Endothelial cell of umbilical vein (primary cell): ENCODE measurements around the gene NR0B1. TPM values are rescaled to one million over a fixed set of nuclear protein-coding genes. Genes with fewer than 3 reads are reported as not detected.

Experiments used
- BruUV-seq: library from RNA; stranded (reverse); fragments of 400-500 nt; replicated peaks from 2 replicates; lab custom pipeline; 2021; lab: Mats Ljungman, UMichigan
- CTCF ChIA-PET: fragments of 300-600, 350-600 bp; sonication (Branson Sonifier 250); formaldehyde crosslinking; loops from one replicate; lab custom pipeline; 2021; ENCODE audit warnings: antibody characterized with exemption, inconsistent platforms; lab: Charles Lee
- POLR2A ChIA-PET: fragments of 300-600, 350-600 bp; sonication (Branson Sonifier 250); formaldehyde crosslinking; loops from one replicate; lab custom pipeline; 2021; ENCODE audit warnings: antibody characterized with exemption, inconsistent platforms; lab: Charles Lee
- DNase-seq: peaks from one replicate; pipeline ENCODE4 v3.0.0-alpha.2; 2011; ENCODE audit warnings: low read depth, low spot score
- FAIRE-seq: peaks from 2 replicates; lab custom pipeline; 2011; peaks lifted over from hg19 to GRCh38; lab: Jason Lieb, UNC
- H2AFZ ChIP-seq: 2 replicates; pipeline ENCODE4 v1.6.0; 2012; ENCODE audit warnings: low read depth, low read length, control low read depth, inconsistent platforms
- H3K27ac ChIP-seq: 2 replicates; pipeline ENCODE4 v1.5.1; 2011; ENCODE audit warnings: low read depth, mild to moderate bottlenecking, control low read depth, low read length, moderate library complexity; ENCODE audit not compliant: insufficient read depth
- H3K27me3 ChIP-seq, 2 experiments: 2 replicates each; pipeline versions ENCODE4 v1.6.0 to v1.6.1; 2011; ENCODE audit warnings: low read length in 2 of 2, mixed read lengths in 1 of 2; ENCODE audit not compliant: control insufficient read depth in 2 of 2, insufficient read depth in 2 of 2
- H3K36me3 ChIP-seq, 2 experiments: 2 replicates in 1 of 2; 3 replicates in 1 of 2; pipeline ENCODE4 v1.5.1; 2011; ENCODE audit warnings: low read length in 2 of 2, mild to moderate bottlenecking in 1 of 2, moderate library complexity in 1 of 2; ENCODE audit not compliant: control insufficient read depth in 2 of 2, insufficient read depth in 2 of 2; ENCODE audit errors: extremely low read depth in 1 of 2
- H3K4me1 ChIP-seq: 3 replicates; pipeline ENCODE4 v1.5.1; 2011; ENCODE audit warnings: mild to moderate bottlenecking, low read length; ENCODE audit not compliant: control insufficient read depth, insufficient read depth; ENCODE audit errors: extremely low read depth
- H3K4me2 ChIP-seq: 2 replicates; pipeline ENCODE4 v1.6.1; 2011; ENCODE audit warnings: low read length, control low read depth, mixed read lengths; ENCODE audit not compliant: insufficient read depth
- H3K4me3 ChIP-seq, 3 experiments: fragments of 200-600 bp in 1 of 3; sonication (generic), shearing (Covaris generic) in 1 of 3; replicated peaks in 1 of 3; 2 replicates each; pipeline ENCODE4 v1.5.1; 2011 to 2016; ENCODE audit warnings: control low read depth in 3 of 3, low read length in 3 of 3, mild to moderate bottlenecking in 2 of 3, inconsistent platforms in 1 of 3, low read depth in 1 of 3, moderate library complexity in 1 of 3; ENCODE audit not compliant: insufficient read depth in 1 of 3
- H3K79me2 ChIP-seq: 2 replicates; pipeline ENCODE4 v1.6.0; 2012; ENCODE audit warnings: low read length, inconsistent platforms; ENCODE audit not compliant: control insufficient read depth, insufficient read depth
- H3K9ac ChIP-seq: replicated peaks from 2 replicates; pipeline ENCODE3; 2011; ENCODE audit warnings: low read length, control low read depth; ENCODE audit not compliant: insufficient read depth; ENCODE audit errors: extremely low read depth
- H3K9me1 ChIP-seq: replicated peaks from 3 replicates; pipeline ENCODE4 v1.6.0; 2011; ENCODE audit warnings: mild to moderate bottlenecking, low read length; ENCODE audit not compliant: control insufficient read depth, insufficient read depth; ENCODE audit errors: extremely low read depth
- H3K9me3 ChIP-seq: replicated peaks from 2 replicates; pipeline ENCODE4 v1.5.1; 2012; ENCODE audit warnings: low read length, inconsistent platforms; ENCODE audit not compliant: control insufficient read depth, insufficient read depth
- H4K20me1 ChIP-seq: replicated peaks from 2 replicates; pipeline ENCODE3; 2011; ENCODE audit warnings: mild to moderate bottlenecking, low read length; ENCODE audit not compliant: control insufficient read depth, insufficient read depth; ENCODE audit errors: extremely low read depth
- EZH2 ChIP-seq: IDR thresholded peaks from 2 replicates; pipeline ENCODE4 v1.6.1; 2012; ENCODE audit warnings: borderline replicate concordance, low read depth, mild to moderate bottlenecking, moderate library complexity, low read length, inconsistent platforms; ENCODE audit not compliant: severe bottlenecking
- FOS ChIP-seq: IDR thresholded peaks from 2 replicates; pipeline ENCODE4 v1.6.1; 2011; ENCODE audit warnings: mild to moderate bottlenecking, low read length, moderate library complexity, borderline replicate concordance; ENCODE audit not compliant: insufficient read depth
- GATA2 ChIP-seq: IDR thresholded peaks from 2 replicates; pipeline ENCODE4 v1.7.0; 2011; ENCODE audit warnings: low read depth, mild to moderate bottlenecking, moderate library complexity, mixed read lengths, low read length; ENCODE audit not compliant: insufficient read length, insufficient read depth
- JUN ChIP-seq: IDR thresholded peaks from 2 replicates; pipeline ENCODE4 v1.6.1; 2011; ENCODE audit warnings: borderline replicate concordance, low read depth; ENCODE audit not compliant: insufficient read length, insufficient read depth
- MYC ChIP-seq: IDR thresholded peaks from one replicate; pipeline ENCODE4 v1.6.1; 2011; ENCODE audit warnings: mild to moderate bottlenecking, low read depth, low read length
- POLR2A ChIP-seq: IDR thresholded peaks from 2 replicates; pipeline ENCODE4 v1.6.1; 2012; ENCODE audit warnings: low read depth, mild to moderate bottlenecking, control low read depth, low read length
- POLR2AphosphoS5 ChIP-seq: IDR thresholded peaks from 2 replicates; pipeline ENCODE4 v1.6.1; 2012; ENCODE audit warnings: low read depth, mild to moderate bottlenecking, control low read depth, low read length, moderate library complexity; ENCODE audit not compliant: insufficient read depth
- dilution Hi-C: fragments of 300-500 bp; cut with MboI; formaldehyde crosslinking; loops from one replicate; pipeline ENCODE4 v1.15.0; 2019; ENCODE audit warnings: low sequenced_read_pairs; ENCODE audit not compliant: extremely low pct_ligation_motif_present
- intact Hi-C: fragments of 100-400 bp; cut with micrococcal nuclease; formaldehyde crosslinking; loops from one replicate; pipeline ENCODE4 v1.10.0; 2022
- polyA plus RNA-seq, 4 experiments: library from polyadenylated mRNA; depleted of rRNA in 3 of 4; stranded (reverse) in 3 of 4; unstranded in 1 of 4; fragments of >200 nt; gene quantifications; 2 replicates each; pipeline versions ENCODE4 v1.2.1 to v1.2.3, GENCODE V29; 2011 to 2012; ENCODE audit warnings: missing spikeins in 1 of 4
- total RNA-seq: library from RNA; stranded (reverse); gene quantifications from 2 replicates; pipeline ENCODE4 v1.2.3, GENCODE V29; 2021
- TF ChIP-seq, protein P1 (sequence below), 2 donors: IDR thresholded peaks; 1 replicate in 1 of 2; 2 replicates in 1 of 2; pipeline ENCODE4 v1.5.1; 2011; ENCODE audit warnings: low read length in 2 of 2, mild to moderate bottlenecking in 2 of 2, moderate library complexity in 2 of 2, control low read depth in 1 of 2, inconsistent platforms in 1 of 2, low read depth in 1 of 2; ENCODE audit not compliant: insufficient read depth in 1 of 2; ENCODE audit errors: extremely low read depth in 1 of 2
- TF ChIP-seq, protein P2 (sequence below): IDR thresholded peaks from 2 replicates; pipeline ENCODE4 v1.6.1; 2011; ENCODE audit not compliant: insufficient read depth, insufficient read length

Gene NR0B1
- total and polyA plus RNA-seq, 2 donors (not counting 3 experiments of a cell fraction or from before 2014, with no cell fraction given) = not detected

DNA sequence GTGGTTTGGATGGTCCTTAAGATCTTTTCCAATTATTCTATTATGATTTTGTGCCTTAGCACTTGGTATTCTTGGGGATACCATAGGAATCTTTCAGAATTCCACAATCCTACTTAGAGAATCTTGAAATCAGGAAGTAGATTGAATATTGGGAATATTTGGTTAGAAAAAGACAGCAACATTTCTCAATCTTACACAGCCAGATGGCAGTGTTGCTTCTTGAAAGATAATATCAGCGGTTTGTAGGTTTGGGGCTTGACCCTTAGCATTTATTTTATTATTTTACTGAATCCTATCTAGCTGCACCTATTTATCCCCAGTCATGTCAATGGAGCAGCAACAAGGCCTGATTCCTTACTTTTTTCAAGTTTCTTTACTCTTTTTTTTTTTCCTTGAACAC, 33.7 kb downstream of the NR0B1 start:
- no TSS peak for BruUV-seq
- DNase-seq = peak; percentile 1

More for the DNA sequence above, 33.7 kb downstream of the NR0B1 start:
- ChIA-PET POLR2A (no interaction called here), CTCF (interaction anchor here (1.0 to 2.8 kb wide), 6 partner anchors 33 to 237 kb away, joined by 3 to 21 read pairs (median 4); partner anchors contain the start of gene NR0B1)
- no peaks in the 10 kb centered on the region for H3K4me1 ChIP-seq
- H3K9me1 ChIP-seq = no peaks in the 10 kb centered on the region
- FAIRE-seq = peak; percentile 33
- intact Hi-C loops (loop anchor here (1.0 kb wide), 1 partner anchor 229 kb away; no protein-coding TSS in a partner anchor), dilution Hi-C loops (no loop called here)
- no peaks in the 10 kb centered on the region for H3K27me3 ChIP-seq
- H3K4me2 ChIP-seq = no peak overlapping the region
- H3K9ac ChIP-seq = no peak overlapping the region
- H3K79me2 ChIP-seq = no peaks in the 10 kb centered on the region
- no peak overlapping the region for H2AFZ ChIP-seq
- H4K20me1 ChIP-seq = no peaks in the 10 kb centered on the region
- H3K9me3 ChIP-seq = no peaks in the 10 kb centered on the region
- no peak overlapping the region for H3K27ac ChIP-seq
- TF ChIP-seq FOS = no peak
- TF ChIP-seq POLR2A = no peak
- TF ChIP-seq, protein P1, sequence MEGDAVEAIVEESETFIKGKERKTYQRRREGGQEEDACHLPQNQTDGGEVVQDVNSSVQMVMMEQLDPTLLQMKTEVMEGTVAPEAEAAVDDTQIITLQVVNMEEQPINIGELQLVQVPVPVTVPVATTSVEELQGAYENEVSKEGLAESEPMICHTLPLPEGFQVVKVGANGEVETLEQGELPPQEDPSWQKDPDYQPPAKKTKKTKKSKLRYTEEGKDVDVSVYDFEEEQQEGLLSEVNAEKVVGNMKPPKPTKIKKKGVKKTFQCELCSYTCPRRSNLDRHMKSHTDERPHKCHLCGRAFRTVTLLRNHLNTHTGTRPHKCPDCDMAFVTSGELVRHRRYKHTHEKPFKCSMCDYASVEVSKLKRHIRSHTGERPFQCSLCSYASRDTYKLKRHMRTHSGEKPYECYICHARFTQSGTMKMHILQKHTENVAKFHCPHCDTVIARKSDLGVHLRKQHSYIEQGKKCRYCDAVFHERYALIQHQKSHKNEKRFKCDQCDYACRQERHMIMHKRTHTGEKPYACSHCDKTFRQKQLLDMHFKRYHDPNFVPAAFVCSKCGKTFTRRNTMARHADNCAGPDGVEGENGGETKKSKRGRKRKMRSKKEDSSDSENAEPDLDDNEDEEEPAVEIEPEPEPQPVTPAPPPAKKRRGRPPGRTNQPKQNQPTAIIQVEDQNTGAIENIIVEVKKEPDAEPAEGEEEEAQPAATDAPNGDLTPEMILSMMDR (IDR thresholded peaks at IDR 0.05; ENCODE audit: extremely low read depth in 1 of 2, insufficient read depth in 1 of 2, low read depth in 1 of 2, low read length in 2 of 2) = no peak
- TF ChIP-seq EZH2 = no peak
- TF ChIP-seq MYC = no peak
- no peak for TF ChIP-seq GATA2
- no peak for TF ChIP-seq POLR2AphosphoS5
- TF ChIP-seq JUN = no peak
- TF ChIP-seq, protein P2, sequence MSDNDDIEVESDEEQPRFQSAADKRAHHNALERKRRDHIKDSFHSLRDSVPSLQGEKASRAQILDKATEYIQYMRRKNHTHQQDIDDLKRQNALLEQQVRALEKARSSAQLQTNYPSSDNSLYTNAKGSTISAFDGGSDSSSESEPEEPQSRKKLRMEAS = no peak
- no peak overlapping the region for H3K4me3 ChIP-seq
- no peaks in the 10 kb centered on the region for H3K36me3 ChIP-seq
